GM19395 (cell line): ENCODE measurements around the gene ZNF644.
"Not testable (repeated sequence)": the region's sequence is repeated elsewhere in the genome, so short reads cannot be mapped to it uniquely, and the experiment has no call there.

Source experiments
- ATAC-seq: cut with Tn5 transposase; IDR thresholded peaks from one replicate; pipeline ENCODE4 v1.9.1; 2021; ENCODE audit warnings: mild to moderate bottlenecking, moderate library complexity; ENCODE audit not compliant: unreplicated experiment

The ZNF644 gene

GRCh38 chr1:90928231-90928630 is 93.6 kb downstream of the ZNF644 start:
- ATAC-seq: not testable (repeated sequence)

DNA sequence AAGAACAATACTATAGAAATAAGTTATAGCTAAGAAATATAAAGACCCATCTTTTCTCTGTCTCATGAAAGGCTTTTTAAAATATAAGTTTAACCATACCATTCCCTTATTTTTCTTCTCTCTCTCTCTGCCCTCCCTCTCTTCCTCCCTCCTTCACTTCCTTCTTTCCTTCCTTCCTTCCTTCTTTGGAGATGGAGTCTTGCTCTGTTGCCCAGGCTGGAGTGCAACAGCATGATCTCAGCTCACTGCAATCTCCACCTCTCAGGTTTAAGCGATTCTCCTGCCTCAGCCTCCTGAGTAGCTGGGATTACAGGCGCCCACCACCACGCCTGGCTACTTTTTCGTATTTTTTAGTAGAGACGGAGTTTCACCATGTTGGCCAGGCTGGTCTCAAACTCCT is 94.2 kb downstream of the ZNF644 start:
- ATAC-seq: not testable (repeated sequence)

DNA sequence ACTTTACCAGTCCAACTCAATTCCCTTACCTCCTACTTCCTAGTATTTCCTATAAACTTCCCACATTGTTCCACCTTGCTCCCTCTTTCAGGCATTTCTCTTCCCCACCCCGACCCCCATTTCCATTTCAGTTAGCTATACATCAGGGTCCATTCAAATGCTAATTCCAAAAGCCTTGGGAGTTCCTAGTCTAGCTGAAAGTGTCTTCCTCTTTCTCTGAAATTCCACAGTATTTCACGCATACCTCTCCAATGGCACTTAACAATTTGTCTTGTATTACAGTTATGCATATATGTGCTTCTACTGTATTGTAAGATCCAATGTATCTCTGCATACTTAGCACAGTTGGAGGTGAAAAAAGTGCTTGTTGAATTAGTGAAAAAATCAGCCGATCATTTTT is 94.9 kb downstream of the ZNF644 start:
- no peak for ATAC-seq

DNA sequence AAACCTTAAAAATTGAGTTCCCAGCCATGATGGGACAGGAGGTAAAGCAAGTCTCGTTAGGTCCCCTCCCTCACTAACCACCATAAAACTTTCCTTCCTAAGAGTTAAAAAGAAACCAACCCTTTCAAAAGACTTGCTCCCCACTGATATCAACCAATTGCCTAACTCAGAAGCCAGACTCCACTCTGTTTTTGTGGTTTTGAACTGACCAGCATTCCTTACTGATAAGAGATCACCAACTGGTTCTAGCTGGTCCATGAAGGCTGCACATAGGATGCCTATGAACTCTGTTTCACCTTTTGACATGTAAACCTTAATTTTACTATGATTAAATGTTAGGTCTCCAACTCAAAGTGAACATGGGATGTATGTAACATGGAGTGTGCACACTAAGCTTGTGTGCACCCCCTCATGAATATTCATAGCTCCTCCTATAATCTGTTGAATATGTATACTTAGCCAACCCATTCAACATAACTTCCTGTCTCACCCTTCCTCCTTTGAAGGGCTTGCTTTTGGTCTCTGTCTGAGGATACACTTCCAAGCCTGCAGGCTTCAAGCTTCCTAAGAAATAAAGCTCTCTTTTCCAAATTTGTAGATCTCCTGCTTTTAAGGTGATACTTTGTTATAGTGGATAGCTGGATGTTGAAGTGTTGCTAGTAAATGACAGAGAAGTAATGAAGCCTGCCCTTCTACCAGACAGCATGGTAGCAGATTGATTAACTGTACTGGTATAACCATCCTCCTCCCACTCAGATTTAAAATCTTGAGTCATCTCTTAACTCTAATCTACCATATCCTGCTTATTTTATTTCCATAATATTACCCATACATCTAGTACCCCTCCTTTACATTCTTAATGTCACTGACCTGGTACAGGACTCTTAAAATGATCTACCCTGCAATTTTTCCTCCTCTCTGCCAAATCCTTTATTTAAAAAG is 95.6 kb downstream of the ZNF644 start:
- ATAC-seq: no peak

DNA sequence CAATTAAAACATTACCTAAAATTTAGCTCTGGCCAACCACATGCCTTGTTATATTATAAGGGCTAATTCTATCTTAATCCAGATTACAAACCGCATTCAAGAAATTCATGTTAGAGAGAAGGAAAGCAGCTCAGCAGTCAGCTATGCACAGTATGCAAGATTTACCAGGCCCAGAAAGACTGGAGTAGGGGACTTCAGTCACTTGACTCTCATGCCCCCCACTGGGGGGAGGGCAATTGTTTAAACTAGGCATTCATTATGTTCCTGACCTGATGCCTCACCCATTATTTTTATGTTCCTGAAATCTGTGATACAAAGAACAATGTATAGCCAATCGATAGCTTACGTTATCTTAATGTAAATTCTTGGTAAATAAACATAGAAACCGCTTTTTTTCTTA is 96.9 kb downstream of the ZNF644 start:
- ATAC-seq: no peak

- ATAC-seq: peak; percentile 43
Observed at GRCh38 chr1:90922996-90923395, 98.8 kb downstream of the ZNF644 start.

DNA sequence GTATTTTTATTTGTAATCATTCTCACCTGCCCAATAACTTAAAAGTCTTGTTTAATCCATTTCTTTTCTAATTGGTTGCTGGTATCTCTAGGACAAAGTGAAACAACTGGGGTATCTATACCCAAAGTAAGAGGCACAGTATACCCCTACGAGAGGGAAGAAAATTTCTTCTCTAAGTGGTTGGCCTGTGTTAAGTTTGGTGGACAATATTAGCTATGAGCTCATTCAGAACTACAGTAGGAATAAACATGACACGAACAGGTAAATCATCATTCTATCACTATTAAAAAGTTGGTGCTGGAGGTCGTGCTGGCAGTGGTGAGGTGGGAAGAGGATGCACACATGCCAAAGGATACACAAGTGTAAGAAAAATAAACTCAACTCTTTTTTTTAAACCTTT is 99.6 kb downstream of the ZNF644 start:
- ATAC-seq: no peak

DNA sequence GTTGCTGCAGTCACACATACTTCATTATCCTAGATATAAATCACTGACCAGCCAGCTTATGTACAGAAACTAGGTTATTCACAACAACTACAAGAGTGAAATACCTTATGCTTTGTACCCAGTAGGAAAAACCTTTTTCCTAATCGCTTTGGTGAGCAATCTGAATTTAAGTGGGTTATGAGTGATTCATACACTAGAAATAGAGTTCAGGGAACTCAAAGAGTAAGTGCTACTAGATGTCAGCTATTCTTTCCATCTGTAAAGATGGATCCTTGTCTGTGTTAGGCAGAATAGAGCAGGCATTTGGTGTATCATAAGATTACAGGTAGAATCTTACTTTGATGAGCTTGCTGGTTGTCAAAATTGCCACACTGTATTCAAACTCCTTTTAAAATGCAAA is 101.9 kb downstream of the ZNF644 start:
- ATAC-seq: no peak

- peak; percentile 71 for ATAC-seq
Observed at GRCh38 chr1:90919190-90919719, 102.6 kb downstream of the ZNF644 start.

DNA sequence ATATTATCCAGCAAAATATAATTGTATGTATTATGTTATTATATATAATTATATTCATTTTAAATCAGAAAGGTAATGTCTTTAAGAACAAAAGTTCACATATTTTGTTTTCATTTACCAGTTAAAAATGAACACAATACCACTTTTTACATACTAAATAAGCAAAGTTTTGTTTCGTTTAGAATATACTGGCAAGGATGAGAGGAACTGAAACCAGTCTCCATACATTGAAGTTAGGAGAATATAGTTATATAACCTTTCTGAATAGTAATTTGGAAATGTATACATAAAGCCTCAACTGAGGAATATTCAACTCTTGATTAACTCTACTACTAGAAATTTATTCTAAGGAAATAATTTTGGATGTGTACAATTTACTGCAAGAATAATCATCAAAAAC is 110.5 kb downstream of the ZNF644 start:
- no peak for ATAC-seq

GRCh38 chr1:90902672-90903071 is 119.2 kb downstream of the ZNF644 start:
- no peak for ATAC-seq

DNA sequence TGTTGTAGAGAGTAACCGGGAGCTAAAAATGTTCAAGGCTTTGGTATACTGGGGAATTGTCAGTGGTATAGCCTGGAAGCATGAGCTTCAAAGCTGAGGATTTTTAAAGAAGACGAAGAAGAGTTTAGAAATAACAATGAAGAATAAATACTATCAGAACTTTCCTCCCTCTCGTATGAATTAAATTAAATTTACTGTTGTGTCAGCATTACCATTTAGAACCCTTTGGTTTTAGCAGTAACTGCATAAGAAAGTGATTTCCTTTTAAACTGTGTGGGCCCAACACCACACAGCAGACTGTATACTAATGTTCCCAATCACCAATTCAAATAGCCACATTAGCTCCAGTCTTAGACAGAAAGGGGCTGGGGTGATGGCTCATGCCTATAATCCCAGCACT is 122.6 kb downstream of the ZNF644 start:
- ATAC-seq: no peak

DNA sequence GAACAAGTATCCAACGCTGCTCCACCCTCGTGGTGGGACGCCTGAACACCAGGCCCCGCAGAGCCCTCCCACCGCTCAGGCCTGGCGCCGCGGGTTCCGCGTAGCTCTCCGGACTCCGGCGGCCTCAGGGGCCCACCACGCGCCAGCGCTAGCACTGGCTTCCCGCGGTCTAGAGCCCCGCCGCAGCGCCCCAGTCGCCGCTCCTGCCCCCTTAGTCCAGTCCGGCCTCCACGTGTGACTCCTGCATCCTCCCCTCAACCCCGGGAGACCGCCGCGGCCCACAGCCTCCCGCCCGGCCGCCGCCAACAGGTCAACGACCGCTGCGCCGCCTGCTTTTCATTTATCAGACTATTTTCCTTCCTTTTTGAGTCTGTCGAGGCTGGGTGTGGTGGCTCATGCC is 128.2 kb downstream of the ZNF644 start:
- ATAC-seq: not testable (repeated sequence)

DNA sequence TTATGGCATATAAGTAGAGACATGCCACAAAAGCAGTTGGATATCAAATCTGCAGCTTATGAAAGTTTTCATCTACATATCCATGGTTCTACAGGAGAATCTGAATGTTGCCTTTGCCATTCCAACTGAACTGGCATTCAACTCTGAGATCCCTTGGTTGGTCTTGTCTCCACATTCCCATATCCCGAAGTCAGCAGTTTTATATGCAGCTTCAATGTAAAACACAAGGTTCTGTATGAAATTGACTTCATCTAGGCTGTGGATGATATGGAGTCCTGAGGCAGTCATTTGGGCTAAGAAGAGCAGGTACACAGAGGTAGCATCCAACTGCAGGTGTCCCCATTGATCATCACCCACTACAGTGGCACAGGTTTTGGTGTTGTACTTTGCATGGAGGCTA is 129.0 kb downstream of the ZNF644 start:
- not testable (repeated sequence) for ATAC-seq

- not testable (repeated sequence) for ATAC-seq
Observed at GRCh38 chr1:90892196-90892595, 129.6 kb downstream of the ZNF644 start.

- not testable (repeated sequence) for ATAC-seq
Observed at GRCh38 chr1:90891756-90892155, 130.1 kb downstream of the ZNF644 start.

GRCh38 chr1:90882221-90882620 is 139.6 kb downstream of the ZNF644 start:
- no peak for ATAC-seq

DNA sequence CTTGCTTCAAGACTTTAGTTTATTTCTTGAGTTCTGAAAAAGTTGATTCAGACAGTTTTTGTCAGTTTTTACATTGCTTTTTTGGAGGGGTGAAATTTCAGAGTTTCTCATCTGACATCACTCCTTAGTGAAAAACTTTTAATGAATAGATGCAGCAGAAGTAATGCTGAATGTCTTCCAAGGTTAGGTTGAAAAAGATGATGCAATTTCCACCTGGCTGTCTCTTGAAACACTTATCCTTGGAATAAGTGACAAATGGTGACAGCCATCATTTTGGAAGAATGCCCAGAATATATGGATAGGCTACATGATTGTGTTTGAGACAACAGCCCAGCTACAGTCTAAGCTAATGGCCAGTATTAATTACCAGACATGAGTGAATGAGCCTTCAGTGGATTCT is 140.8 kb downstream of the ZNF644 start:
- no peak for ATAC-seq

- no peak for ATAC-seq
Observed at GRCh38 chr1:90879281-90879680, 142.6 kb downstream of the ZNF644 start.

- no peak for ATAC-seq
Observed at GRCh38 chr1:90876101-90876500, 145.7 kb downstream of the ZNF644 start.
